Stimulated activated memory B cell treated with anti-CD40 and anti-IgM and Interleukin-4, amounts not matched to agents 10 μg/mL and 1 μg/mL and 100 μg/mL, for 72 hours (primary cell): ENCODE measurements around the gene CABYR.

Experiments used
- ATAC-seq: fragments of 150-1000 bp; cut with Tn5 transposase; 2 replicates; pipeline ENCODE4 v1.10.0; 2021
- H3K27ac Mint-ChIP-seq: one replicate; pipeline ENCODE4 v1.8.0; 2022; ENCODE audit warnings: mild to moderate bottlenecking, mixed read lengths
- H3K27me3 Mint-ChIP-seq: one replicate; pipeline ENCODE4 v1.8.0; 2022; ENCODE audit warnings: mixed read lengths
- H3K36me3 Mint-ChIP-seq: one replicate; pipeline ENCODE4 v1.8.0; 2022; ENCODE audit warnings: mixed read lengths
- H3K4me1 Mint-ChIP-seq: one replicate; pipeline ENCODE4 v1.8.0; 2022; ENCODE audit warnings: mixed read lengths
- H3K4me3 Mint-ChIP-seq: one replicate; pipeline ENCODE4 v1.8.0; 2022; ENCODE audit warnings: mild to moderate bottlenecking, moderate library complexity, mixed read lengths
- H3K9me3 Mint-ChIP-seq: one replicate; pipeline ENCODE4 v1.8.0; 2022; ENCODE audit warnings: mixed read lengths

The CABYR gene, protein sequence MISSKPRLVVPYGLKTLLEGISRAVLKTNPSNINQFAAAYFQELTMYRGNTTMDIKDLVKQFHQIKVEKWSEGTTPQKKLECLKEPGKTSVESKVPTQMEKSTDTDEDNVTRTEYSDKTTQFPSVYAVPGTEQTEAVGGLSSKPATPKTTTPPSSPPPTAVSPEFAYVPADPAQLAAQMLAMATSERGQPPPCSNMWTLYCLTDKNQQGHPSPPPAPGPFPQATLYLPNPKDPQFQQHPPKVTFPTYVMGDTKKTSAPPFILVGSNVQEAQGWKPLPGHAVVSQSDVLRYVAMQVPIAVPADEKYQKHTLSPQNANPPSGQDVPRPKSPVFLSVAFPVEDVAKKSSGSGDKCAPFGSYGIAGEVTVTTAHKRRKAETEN

GRCh38 chr18:24138789-24139616 is at the start of gene CABYR:
Gene CABYR (plus strand): TSS chr18:24139062. CDS start chr18:24143115, 4,053 bp downstream.
- Mint-ChIP-seq H3K36me3 (peaks cover 19% of the 10 kb centered on the region), H3K27me3 (peaks cover 8% of the 10 kb centered on the region), H3K4me3 (peak within 1 kb of the TSS; percentile 90), H3K27ac (peak within 1 kb of the TSS; percentile 85), H3K9me3 (peaks cover 3% of the 10 kb centered on the region), H3K4me1 (peaks cover 31% of the 10 kb centered on the region)
- peak; percentile 95 for ATAC-seq

GRCh38 chr18:24089076-24089475 is 49.8 kb upstream of the CABYR start:
- peaks cover 62% of the 10 kb centered on the region for H3K36me3 Mint-ChIP-seq
- no peak overlapping the region for H3K27ac Mint-ChIP-seq
- no peak for ATAC-seq
- H3K4me1 Mint-ChIP-seq, result peaks cover 21% of the 10 kb centered on the region
- no peak overlapping the region for H3K4me3 Mint-ChIP-seq
- peaks cover 3% of the 10 kb centered on the region for H3K9me3 Mint-ChIP-seq
- no peaks in the 10 kb centered on the region for H3K27me3 Mint-ChIP-seq

DNA sequence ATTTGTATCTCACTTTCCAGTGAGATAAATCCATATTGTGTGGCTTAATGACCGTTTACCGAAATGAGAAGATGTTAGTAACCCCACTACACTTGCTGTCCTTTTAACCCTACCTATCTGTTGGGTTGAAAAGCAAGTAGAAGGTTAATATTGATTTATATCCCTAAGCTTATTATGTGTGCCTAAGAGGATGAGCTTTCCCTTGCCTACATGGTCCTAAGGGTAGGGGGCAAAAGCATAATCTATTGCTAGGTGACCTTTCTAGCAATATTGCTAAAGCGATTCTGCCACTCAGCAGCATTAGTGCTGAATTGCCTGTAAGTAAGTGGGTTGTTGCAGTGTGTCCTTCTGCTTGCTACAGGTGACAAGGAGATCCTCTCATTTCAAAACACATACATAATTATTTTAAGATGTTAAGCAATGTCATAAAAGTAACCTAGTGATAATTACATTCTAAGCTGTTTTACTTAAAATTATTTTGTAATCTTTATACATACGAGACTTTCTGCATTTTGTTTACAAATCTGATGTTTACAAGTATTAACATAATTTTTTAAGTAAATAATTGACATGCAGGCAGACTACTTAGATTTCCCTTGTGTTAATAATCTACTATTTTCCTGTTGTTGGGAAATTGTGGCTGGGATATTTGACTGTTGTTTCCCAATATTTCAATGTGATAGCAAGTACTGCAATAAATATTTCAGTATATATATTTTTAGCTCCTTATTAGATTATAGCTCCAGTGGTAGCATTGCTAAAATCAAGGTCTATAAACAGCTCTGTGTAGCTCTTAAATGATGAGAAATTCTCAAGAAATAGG is 49.1 kb upstream of the CABYR start:
- no peak for ATAC-seq
- Mint-ChIP-seq H3K27ac (no peak overlapping the region), H3K36me3 (peaks cover 62% of the 10 kb centered on the region), H3K27me3 (no peaks in the 10 kb centered on the region), H3K4me3 (no peak overlapping the region), H3K9me3 (peaks cover 3% of the 10 kb centered on the region), H3K4me1 (peaks cover 28% of the 10 kb centered on the region)

GRCh38 chr18:24090876-24091275 is 48.0 kb upstream of the CABYR start:
- peaks cover 62% of the 10 kb centered on the region for H3K36me3 Mint-ChIP-seq
- H3K27ac Mint-ChIP-seq, result no peak overlapping the region
- no peak for ATAC-seq
- no peak overlapping the region for H3K4me3 Mint-ChIP-seq
- H3K27me3 Mint-ChIP-seq, result no peaks in the 10 kb centered on the region
- peaks cover 33% of the 10 kb centered on the region for H3K4me1 Mint-ChIP-seq
- H3K9me3 Mint-ChIP-seq, result peaks cover 3% of the 10 kb centered on the region

DNA sequence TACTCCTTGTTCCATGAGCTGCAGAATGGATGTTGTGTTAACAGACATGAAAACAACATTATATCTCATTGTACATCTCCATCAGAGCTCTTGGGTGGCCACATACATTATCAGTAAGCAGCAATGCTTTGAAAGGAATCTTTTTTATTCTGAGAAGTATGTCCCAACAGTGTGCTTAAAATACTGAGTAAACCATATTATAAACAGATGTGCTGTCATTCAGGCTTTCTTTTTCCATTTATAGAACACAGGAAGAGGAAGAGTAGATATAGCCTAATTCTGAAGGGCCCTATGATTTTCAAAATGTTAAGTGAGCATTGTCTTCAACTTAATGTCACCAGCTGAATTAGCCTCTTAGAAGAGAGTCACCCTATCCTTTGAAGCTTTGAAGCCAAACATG is 44.3 kb upstream of the CABYR start:
- Mint-ChIP-seq H3K27me3 (no peaks in the 10 kb centered on the region), H3K27ac (peak overlapping the region; percentile 28), H3K36me3 (peaks cover 60% of the 10 kb centered on the region)

GRCh38 chr18:24095976-24096375 is 42.9 kb upstream of the CABYR start:
- peaks cover 72% of the 10 kb centered on the region for H3K36me3 Mint-ChIP-seq
- no peak for ATAC-seq
- H3K27ac Mint-ChIP-seq, result no peak overlapping the region
- no peak overlapping the region for H3K4me3 Mint-ChIP-seq
- H3K27me3 Mint-ChIP-seq, result no peaks in the 10 kb centered on the region
- H3K9me3 Mint-ChIP-seq, result peaks cover 10% of the 10 kb centered on the region
- H3K4me1 Mint-ChIP-seq, result peaks cover 22% of the 10 kb centered on the region

More for the DNA sequence above, 44.3 kb upstream of the CABYR start:
- Mint-ChIP-seq H3K9me3 (peaks cover 10% of the 10 kb centered on the region), H3K4me3 (no peak overlapping the region), H3K4me1 (peaks cover 22% of the 10 kb centered on the region)
- ATAC-seq, result no peak

DNA sequence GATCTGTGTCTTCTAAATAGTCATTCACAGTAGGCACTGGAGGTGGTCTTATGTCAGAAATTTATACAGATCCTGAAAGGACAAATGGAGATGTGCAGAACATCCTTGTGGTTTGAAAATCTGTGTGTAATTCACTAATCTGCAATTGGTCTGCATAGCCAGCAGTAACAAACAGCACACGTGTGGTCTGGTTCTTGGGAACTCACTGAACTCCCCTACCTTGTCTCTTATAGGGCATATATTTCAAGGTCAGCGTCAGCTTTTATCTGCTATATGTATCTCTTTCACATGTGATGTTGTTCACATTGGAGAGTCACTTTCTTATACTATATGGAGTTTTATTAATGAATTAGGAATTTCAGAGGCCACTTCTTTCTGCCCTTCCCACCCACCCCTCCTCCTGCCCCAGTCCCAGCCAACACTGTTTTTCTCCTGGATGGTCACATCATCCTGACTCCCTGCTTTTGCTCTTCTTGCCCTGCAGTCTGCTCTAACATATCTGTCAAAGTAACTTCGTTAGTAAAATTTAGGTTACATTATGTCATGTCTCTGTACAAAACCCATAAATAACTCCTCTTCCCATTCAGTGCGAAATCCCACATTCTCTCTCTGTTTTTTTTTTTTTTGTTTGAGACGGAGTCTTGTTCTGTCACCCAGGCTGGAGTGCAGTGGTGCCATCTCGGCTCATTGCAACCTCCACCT is 35.4 kb upstream of the CABYR start:
- peaks cover 2% of the 10 kb centered on the region for H3K9me3 Mint-ChIP-seq
- no peak overlapping the region for H3K27ac Mint-ChIP-seq
- no peak for ATAC-seq
- no peaks in the 10 kb centered on the region for H3K27me3 Mint-ChIP-seq
- no peak overlapping the region for H3K4me3 Mint-ChIP-seq
- H3K4me1 Mint-ChIP-seq, result no peaks in the 10 kb centered on the region
- peaks cover 73% of the 10 kb centered on the region for H3K36me3 Mint-ChIP-seq

GRCh38 chr18:24104486-24104885 is 34.4 kb upstream of the CABYR start:
- Mint-ChIP-seq H3K4me1 (no peaks in the 10 kb centered on the region), H3K27me3 (no peaks in the 10 kb centered on the region), H3K27ac (no peak overlapping the region), H3K36me3 (peaks cover 64% of the 10 kb centered on the region), H3K9me3 (no peaks in the 10 kb centered on the region), H3K4me3 (no peak overlapping the region)
- no peak for ATAC-seq

DNA sequence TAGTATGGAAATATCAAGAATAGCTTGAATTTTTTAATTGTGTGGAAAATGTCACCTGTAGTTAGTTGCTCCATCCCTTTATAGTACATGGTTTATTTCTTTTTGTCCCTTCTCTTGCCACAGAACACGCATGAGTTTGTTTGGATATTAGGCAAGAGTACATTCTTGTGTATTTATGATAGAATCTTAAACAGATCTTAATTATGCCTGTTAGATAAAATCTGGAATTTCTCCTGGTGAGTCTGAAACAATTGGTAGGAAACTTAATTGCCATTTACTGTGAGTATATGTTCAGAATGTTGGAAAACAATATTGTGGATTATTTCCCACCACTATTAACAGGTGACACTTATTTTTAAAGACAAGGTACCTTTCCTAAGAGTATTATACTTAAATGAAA is 30.2 kb upstream of the CABYR start:
- Mint-ChIP-seq H3K27ac (no peak overlapping the region), H3K27me3 (no peaks in the 10 kb centered on the region), H3K36me3 (peaks cover 50% of the 10 kb centered on the region), H3K4me3 (no peak overlapping the region), H3K4me1 (no peaks in the 10 kb centered on the region), H3K9me3 (no peaks in the 10 kb centered on the region)
- ATAC-seq, result no peak

DNA sequence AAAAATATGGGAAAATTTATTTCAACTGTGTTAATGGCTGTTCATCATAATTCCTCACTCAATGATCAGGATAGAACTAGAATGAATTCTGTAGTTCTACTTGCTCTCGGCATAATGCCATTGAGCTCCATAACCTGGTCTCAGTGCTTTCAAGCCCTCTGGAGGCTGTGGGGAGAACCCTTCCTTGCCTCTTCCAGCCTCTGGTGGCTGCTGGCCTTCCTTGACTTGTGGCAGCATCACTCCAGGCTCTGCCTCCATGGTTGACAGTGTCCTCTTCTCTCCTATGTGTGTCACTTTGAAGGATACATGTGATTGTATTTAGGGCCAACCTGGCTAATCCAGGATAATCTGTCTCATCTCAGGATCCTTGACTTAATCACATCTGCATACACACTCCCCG is 26.9 kb upstream of the CABYR start:
- no peak overlapping the region for H3K4me3 Mint-ChIP-seq
- H3K27me3 Mint-ChIP-seq, result no peaks in the 10 kb centered on the region
- peaks cover 46% of the 10 kb centered on the region for H3K36me3 Mint-ChIP-seq
- no peaks in the 10 kb centered on the region for H3K9me3 Mint-ChIP-seq
- no peak overlapping the region for H3K27ac Mint-ChIP-seq
- ATAC-seq, result no peak
- peaks cover 23% of the 10 kb centered on the region for H3K4me1 Mint-ChIP-seq

GRCh38 chr18:24112464-24112863 is 26.4 kb upstream of the CABYR start:
- no peaks in the 10 kb centered on the region for H3K27me3 Mint-ChIP-seq
- no peak for ATAC-seq
- peaks cover 23% of the 10 kb centered on the region for H3K4me1 Mint-ChIP-seq
- peaks cover 41% of the 10 kb centered on the region for H3K36me3 Mint-ChIP-seq
- H3K27ac Mint-ChIP-seq, result no peak overlapping the region
- H3K9me3 Mint-ChIP-seq, result no peaks in the 10 kb centered on the region
- no peak overlapping the region for H3K4me3 Mint-ChIP-seq

DNA sequence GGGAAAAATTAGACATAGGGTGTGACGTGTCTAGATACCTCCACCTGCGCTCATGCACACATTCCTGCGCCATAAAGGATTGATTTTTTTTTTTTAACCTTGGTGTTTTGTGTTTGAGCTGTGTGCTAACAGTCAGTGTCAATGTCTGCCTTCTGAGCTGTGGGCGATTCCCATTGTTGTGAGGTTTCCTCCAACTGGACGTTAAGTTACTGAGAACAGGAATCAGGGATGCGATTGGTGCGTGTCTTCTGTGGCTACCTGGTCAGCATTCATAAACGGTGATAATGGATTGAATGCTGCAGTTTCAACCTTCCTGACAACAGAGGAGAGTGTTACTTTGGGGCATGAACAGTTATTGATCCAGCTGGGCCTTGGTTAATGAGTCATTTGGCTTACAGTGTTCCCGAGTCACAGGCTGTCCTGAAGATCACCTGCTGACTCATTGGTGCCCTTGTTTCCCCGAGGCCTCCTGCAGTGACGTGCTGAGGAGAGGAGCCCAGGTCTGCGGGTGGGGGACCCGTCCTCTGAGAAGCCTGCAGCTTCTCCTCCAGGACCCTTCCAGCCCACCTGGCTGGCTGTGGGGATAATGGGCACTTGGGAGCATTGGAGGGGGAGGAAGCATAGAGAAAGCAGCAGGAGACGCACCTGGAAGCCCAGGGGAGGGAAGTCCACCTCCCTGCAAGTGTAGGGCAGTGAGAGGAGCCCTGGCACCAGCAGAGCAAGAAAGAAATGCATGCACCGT is 25.8 kb upstream of the CABYR start:
- Mint-ChIP-seq H3K4me3 (no peak overlapping the region), H3K4me1 (peaks cover 23% of the 10 kb centered on the region), H3K27me3 (no peaks in the 10 kb centered on the region), H3K9me3 (no peaks in the 10 kb centered on the region), H3K36me3 (peaks cover 41% of the 10 kb centered on the region), H3K27ac (peak overlapping the region; percentile 5)
- no peak for ATAC-seq

- no peaks in the 10 kb centered on the region for H3K9me3 Mint-ChIP-seq
- peak overlapping the region; percentile 48 for H3K27ac Mint-ChIP-seq
- peaks cover 54% of the 10 kb centered on the region for H3K36me3 Mint-ChIP-seq
- H3K4me1 Mint-ChIP-seq, result peaks cover 23% of the 10 kb centered on the region
- ATAC-seq, result no peak
- no peaks in the 10 kb centered on the region for H3K27me3 Mint-ChIP-seq
- H3K4me3 Mint-ChIP-seq, result no peak overlapping the region
These were observed 23.8 kb upstream of the CABYR start for GRCh38 chr18:24114924-24115549.

GRCh38 chr18:24115628-24116027 is 23.2 kb upstream of the CABYR start:
- peak overlapping the region; percentile 48 for H3K27ac Mint-ChIP-seq
- H3K9me3 Mint-ChIP-seq, result no peaks in the 10 kb centered on the region
- no peaks in the 10 kb centered on the region for H3K27me3 Mint-ChIP-seq
- no peak overlapping the region for H3K4me3 Mint-ChIP-seq
- peaks cover 59% of the 10 kb centered on the region for H3K36me3 Mint-ChIP-seq
- ATAC-seq, result peak; percentile 52
- peaks cover 23% of the 10 kb centered on the region for H3K4me1 Mint-ChIP-seq
